SK-N-MC (cell line): ENCODE data around the gene MGAT4B.

ENCODE experiments used
- EZH2 ChIP-seq: fragments of 200-600 bp; sonication (generic); IDR thresholded peaks from one replicate; pipeline ENCODE4 v1.6.1; 2017; ENCODE audit warnings: antibody characterized with exemption
- FOXP2 ChIP-seq: optimal IDR thresholded peaks from 2 replicates; pipeline ENCODE3; 2011; ENCODE audit warnings: mild to moderate bottlenecking, moderate library complexity; ENCODE audit not compliant: insufficient read depth; ENCODE audit errors: extremely low read length, control extremely low read depth
- POLR2AphosphoS5 ChIP-seq: IDR thresholded peaks from 2 replicates; pipeline ENCODE4 v1.6.1; 2012; ENCODE audit warnings: mild to moderate bottlenecking, low read depth, low read length, borderline replicate concordance

DNA sequence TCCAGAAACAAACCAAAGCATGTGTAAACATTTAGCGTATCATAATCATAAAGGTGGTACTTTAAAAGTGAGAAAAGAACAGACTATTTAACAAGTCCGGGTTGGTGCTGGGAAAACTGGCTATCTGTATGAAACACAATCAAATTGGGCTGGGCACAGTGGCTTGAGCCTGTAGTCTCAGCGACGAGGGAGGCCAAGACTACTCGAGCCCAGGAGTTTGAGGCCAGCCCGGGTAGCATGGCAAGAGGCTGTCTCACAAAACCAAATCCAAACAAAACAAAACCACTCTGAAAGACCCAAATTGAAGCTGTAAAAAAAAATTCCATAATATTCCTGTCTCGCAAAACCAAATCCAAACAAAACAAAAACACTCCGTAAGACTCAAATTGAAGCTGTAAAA lies 47.7 kb upstream of the MGAT4B start:
- no peak for TF ChIP-seq POLR2AphosphoS5
- no peak for TF ChIP-seq EZH2
- TF ChIP-seq FOXP2: no peak
